HepG2 (cell line): ENCODE measurements around the gene INHBC. TPM values are rescaled to one million over a fixed set of nuclear protein-coding genes. Genes with fewer than 3 reads are reported as not detected.

ENCODE experiments used
- CHD4 ChIP-seq: fragments of 200-600 bp; sonication (generic); IDR thresholded peaks from 2 replicates; pipeline ENCODE4 v1.7.0; 2017; ENCODE audit warnings: mild to moderate bottlenecking, low read length, borderline replicate concordance
- HDAC1 ChIP-seq: sonication (generic); formaldehyde crosslinking; IDR thresholded peaks from 2 replicates; pipeline ENCODE4 v1.5.1; 2020; ENCODE audit warnings: mild to moderate bottlenecking, missing genetic modification reagents
- JDP2 ChIP-seq: sonication (generic); formaldehyde crosslinking; IDR thresholded peaks from 2 replicates; pipeline ENCODE4 v1.8.1; 2022; ENCODE audit warnings: missing genetic modification reagents, borderline replicate concordance
- KAT2B ChIP-seq: fragments of 150-350 bp; IDR thresholded peaks from 2 replicates; pipeline ENCODE4 v1.6.1; 2014; ENCODE audit warnings: low read depth, low read length, borderline replicate concordance
- NBN ChIP-seq: fragments of 450-650 bp; conservative IDR thresholded peaks from 2 replicates; pipeline ENCODE4 v1.6.1; 2017
- PTBP1 ChIP-seq: fragments of 200-400 bp; formaldehyde crosslinking; IDR thresholded peaks from 2 replicates; pipeline ENCODE4 v1.6.1; 2018; ENCODE audit warnings: low read length, low read depth; ENCODE audit not compliant: poor library complexity, severe bottlenecking
- SMAD9 ChIP-seq: sonication (generic); formaldehyde crosslinking; IDR thresholded peaks from 2 replicates; pipeline ENCODE4 v1.5.1; 2020; ENCODE audit warnings: mild to moderate bottlenecking, missing genetic modification reagents
- ZNF251 ChIP-seq: sonication (generic); formaldehyde crosslinking; IDR thresholded peaks from 2 replicates; pipeline ENCODE4 v1.9.0; 2021; ENCODE audit warnings: mild to moderate bottlenecking, missing genetic modification reagents
- ZNF546 ChIP-seq: sonication (generic); formaldehyde crosslinking; conservative IDR thresholded peaks from 2 replicates; pipeline ENCODE4 v1.8.1; 2023; ENCODE audit warnings: mild to moderate bottlenecking, missing genetic modification reagents
- ZNF777 ChIP-seq: sonication (generic); formaldehyde crosslinking; IDR thresholded peaks from 2 replicates; pipeline ENCODE4 v1.4.0; 2020; ENCODE audit warnings: missing genetic modification reagents
- polyA plus RNA-seq, 8 experiments: library from polyadenylated mRNA; depleted of rRNA in 3 of 8; stranded (reverse) in 7 of 8; unstranded in 1 of 8; fragments of >200 nt; fragmentation: Illumina TruSeq in 4 of 8; extraction: Trizol in 4 of 8; gene quantifications; 2 replicates each; pipeline versions ENCODE4 v1.2.1 to v1.2.3, GENCODE V29; 2011 to 2016; ENCODE audit warnings: low read depth in 4 of 8, missing spikeins in 1 of 8, mixed read lengths in 1 of 8; ENCODE audit not compliant: insufficient read depth in 1 of 8
- total RNA-seq, 5 experiments: library from RNA; depleted of rRNA; stranded (reverse); fragments of >200 nt; fragmentation: Illumina TruSeq; extraction: Trizol; gene quantifications; 2 replicates each; pipeline ENCODE4 v1.2.3, GENCODE V29; 2016; ENCODE audit warnings: low read depth in 1 of 5
- TF ChIP-seq, protein P1 (sequence below): sonication (generic); formaldehyde crosslinking; IDR thresholded peaks from 2 replicates; pipeline ENCODE4 v1.5.1; 2020; ENCODE audit warnings: mild to moderate bottlenecking, moderate library complexity, missing genetic modification reagents
- TF ChIP-seq, protein P2 (sequence below): sonication (generic); formaldehyde crosslinking; IDR thresholded peaks from 2 replicates; pipeline ENCODE4 v1.8.1; 2023; ENCODE audit warnings: missing genetic modification reagents, mild to moderate bottlenecking, borderline replicate concordance
- TF ChIP-seq, protein P3 (sequence below): IDR thresholded peaks from 2 replicates; pipeline ENCODE4 v1.6.1; 2018; ENCODE audit warnings: missing genetic modification reagents, mild to moderate bottlenecking, missing compliant biosample characterization
- TF ChIP-seq, protein P4 (sequence below): sonication (generic); formaldehyde crosslinking; IDR thresholded peaks from 2 replicates; pipeline ENCODE4 v1.4.0; 2020; ENCODE audit warnings: missing genetic modification reagents
- TF ChIP-seq, protein P5 (sequence below): sonication (generic); formaldehyde crosslinking; IDR thresholded peaks from 2 replicates; pipeline ENCODE4 v1.8.0; 2022; ENCODE audit warnings: missing genetic modification reagents, mild to moderate bottlenecking, moderate library complexity, borderline replicate concordance
- TF ChIP-seq, protein P6 (sequence below): sonication (generic); formaldehyde crosslinking; IDR thresholded peaks from 2 replicates; pipeline ENCODE4 v1.5.0; 2020; ENCODE audit warnings: mild to moderate bottlenecking, missing genetic modification reagents, borderline replicate concordance

The INHBC gene
- total and polyA plus RNA-seq, 2 of the 13 experiments (the other 11 are each of a cell fraction or from before 2014, with no cell fraction given) = 1.8 to 13.8 TPM

DNA sequence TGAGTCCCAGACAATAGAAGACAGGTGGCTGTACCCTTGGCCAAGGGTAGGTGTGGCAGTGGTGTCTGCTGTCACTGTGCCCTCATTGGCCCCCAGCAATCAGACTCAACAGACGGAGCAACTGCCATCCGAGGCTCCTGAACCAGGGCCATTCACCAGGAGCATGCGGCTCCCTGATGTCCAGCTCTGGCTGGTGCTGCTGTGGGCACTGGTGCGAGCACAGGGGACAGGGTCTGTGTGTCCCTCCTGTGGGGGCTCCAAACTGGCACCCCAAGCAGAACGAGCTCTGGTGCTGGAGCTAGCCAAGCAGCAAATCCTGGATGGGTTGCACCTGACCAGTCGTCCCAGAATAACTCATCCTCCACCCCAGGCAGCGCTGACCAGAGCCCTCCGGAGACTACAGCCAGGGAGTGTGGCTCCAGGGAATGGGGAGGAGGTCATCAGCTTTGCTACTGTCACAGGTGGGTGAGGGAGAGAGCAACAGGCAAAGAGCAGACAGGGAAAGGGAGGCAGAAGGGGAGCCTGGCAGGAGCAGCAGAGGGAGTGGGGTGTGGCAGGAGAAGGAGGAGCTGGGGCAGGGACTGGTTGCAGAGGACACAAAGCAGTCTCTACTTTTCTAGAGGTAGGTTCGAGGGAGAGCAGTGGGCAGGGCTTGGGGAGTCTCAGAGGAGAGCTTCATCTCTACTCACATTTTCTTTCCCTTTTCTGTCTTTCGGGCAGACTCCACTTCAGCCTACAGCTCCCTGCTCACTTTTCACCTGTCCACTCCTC, 21.0 kb downstream of the INHBC start (continued):
- TF ChIP-seq, protein P1, sequence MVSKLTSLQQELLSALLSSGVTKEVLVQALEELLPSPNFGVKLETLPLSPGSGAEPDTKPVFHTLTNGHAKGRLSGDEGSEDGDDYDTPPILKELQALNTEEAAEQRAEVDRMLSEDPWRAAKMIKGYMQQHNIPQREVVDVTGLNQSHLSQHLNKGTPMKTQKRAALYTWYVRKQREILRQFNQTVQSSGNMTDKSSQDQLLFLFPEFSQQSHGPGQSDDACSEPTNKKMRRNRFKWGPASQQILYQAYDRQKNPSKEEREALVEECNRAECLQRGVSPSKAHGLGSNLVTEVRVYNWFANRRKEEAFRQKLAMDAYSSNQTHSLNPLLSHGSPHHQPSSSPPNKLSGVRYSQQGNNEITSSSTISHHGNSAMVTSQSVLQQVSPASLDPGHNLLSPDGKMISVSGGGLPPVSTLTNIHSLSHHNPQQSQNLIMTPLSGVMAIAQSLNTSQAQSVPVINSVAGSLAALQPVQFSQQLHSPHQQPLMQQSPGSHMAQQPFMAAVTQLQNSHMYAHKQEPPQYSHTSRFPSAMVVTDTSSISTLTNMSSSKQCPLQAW (CRISPR knock-in tag) = 0 out of 2 replicates have a peak, but pooled peaks have one; percentile 13
- TF ChIP-seq CHD4 (no peak), ZNF777 (CRISPR knock-in tag) (0 out of 2 replicates have a peak, but pooled peaks have one; percentile 1), HDAC1 (CRISPR knock-in tag) (peak; percentile 13), ZNF546 (CRISPR knock-in tag) (no peak; the same call in 1 of the 2 replicates), PTBP1 (no peak), SMAD9 (CRISPR knock-in tag) (no peak), KAT2B (no peak), NBN (no peak), JDP2 (no peak), ZNF251 (CRISPR knock-in tag) (no peak)
- TF ChIP-seq, protein P2, sequence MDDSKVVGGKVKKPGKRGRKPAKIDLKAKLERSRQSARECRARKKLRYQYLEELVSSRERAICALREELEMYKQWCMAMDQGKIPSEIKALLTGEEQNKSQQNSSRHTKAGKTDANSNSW (CRISPR knock-in tag) = no peak
- TF ChIP-seq, protein P3, sequence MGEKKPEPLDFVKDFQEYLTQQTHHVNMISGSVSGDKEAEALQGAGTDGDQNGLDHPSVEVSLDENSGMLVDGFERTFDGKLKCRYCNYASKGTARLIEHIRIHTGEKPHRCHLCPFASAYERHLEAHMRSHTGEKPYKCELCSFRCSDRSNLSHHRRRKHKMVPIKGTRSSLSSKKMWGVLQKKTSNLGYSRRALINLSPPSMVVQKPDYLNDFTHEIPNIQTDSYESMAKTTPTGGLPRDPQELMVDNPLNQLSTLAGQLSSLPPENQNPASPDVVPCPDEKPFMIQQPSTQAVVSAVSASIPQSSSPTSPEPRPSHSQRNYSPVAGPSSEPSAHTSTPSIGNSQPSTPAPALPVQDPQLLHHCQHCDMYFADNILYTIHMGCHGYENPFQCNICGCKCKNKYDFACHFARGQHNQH (CRISPR knock-in tag) = no peak
- TF ChIP-seq, protein P4, sequence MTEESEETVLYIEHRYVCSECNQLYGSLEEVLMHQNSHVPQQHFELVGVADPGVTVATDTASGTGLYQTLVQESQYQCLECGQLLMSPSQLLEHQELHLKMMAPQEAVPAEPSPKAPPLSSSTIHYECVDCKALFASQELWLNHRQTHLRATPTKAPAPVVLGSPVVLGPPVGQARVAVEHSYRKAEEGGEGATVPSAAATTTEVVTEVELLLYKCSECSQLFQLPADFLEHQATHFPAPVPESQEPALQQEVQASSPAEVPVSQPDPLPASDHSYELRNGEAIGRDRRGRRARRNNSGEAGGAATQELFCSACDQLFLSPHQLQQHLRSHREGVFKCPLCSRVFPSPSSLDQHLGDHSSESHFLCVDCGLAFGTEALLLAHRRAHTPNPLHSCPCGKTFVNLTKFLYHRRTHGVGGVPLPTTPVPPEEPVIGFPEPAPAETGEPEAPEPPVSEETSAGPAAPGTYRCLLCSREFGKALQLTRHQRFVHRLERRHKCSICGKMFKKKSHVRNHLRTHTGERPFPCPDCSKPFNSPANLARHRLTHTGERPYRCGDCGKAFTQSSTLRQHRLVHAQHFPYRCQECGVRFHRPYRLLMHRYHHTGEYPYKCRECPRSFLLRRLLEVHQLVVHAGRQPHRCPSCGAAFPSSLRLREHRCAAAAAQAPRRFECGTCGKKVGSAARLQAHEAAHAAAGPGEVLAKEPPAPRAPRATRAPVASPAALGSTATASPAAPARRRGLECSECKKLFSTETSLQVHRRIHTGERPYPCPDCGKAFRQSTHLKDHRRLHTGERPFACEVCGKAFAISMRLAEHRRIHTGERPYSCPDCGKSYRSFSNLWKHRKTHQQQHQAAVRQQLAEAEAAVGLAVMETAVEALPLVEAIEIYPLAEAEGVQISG (CRISPR knock-in tag) = no peak
- TF ChIP-seq, protein P5, sequence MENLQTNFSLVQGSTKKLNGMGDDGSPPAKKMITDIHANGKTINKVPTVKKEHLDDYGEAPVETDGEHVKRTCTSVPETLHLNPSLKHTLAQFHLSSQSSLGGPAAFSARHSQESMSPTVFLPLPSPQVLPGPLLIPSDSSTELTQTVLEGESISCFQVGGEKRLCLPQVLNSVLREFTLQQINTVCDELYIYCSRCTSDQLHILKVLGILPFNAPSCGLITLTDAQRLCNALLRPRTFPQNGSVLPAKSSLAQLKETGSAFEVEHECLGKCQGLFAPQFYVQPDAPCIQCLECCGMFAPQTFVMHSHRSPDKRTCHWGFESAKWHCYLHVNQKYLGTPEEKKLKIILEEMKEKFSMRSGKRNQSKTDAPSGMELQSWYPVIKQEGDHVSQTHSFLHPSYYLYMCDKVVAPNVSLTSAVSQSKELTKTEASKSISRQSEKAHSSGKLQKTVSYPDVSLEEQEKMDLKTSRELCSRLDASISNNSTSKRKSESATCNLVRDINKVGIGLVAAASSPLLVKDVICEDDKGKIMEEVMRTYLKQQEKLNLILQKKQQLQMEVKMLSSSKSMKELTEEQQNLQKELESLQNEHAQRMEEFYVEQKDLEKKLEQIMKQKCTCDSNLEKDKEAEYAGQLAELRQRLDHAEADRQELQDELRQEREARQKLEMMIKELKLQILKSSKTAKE = no peak
- TF ChIP-seq, protein P6, sequence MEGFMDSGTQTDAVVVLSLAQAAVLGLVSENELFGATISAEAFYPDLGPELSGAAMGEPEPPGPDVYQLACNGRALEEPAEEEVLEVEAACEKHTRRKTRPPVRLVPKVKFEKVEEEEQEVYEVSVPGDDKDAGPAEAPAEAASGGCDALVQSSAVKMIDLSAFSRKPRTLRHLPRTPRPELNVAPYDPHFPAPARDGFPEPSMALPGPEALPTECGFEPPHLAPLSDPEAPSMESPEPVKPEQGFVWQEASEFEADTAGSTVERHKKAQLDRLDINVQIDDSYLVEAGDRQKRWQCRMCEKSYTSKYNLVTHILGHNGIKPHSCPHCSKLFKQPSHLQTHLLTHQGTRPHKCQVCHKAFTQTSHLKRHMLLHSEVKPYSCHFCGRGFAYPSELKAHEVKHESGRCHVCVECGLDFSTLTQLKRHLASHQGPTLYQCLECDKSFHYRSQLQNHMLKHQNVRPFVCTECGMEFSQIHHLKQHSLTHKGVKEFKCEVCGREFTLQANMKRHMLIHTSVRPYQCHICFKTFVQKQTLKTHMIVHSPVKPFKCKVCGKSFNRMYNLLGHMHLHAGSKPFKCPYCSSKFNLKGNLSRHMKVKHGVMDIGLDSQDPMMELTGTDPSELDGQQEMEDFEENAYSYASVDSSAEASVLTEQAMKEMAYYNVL (CRISPR knock-in tag) = no peak
